GM21423 (cell line): ENCODE measurements around the gene HADHA.
A peak's percentile ranks its signal among the peaks of the same experiment; 100 is the strongest.

Source experiments
- ATAC-seq: cut with Tn5 transposase; IDR thresholded peaks from one replicate; pipeline ENCODE4 v1.9.1; 2021; ENCODE audit warnings: mild to moderate bottlenecking, moderate library complexity; ENCODE audit not compliant: unreplicated experiment

HADHA gene

GRCh38 chr2:26245810-26246209 is 1.4 kb upstream of the HADHA start:
- ATAC-seq = peak; percentile 47

- peak; percentile 14 for ATAC-seq
These were observed 850 bp upstream of the HADHA start for GRCh38 chr2:26245231-26245732.

- no peak for ATAC-seq
These were observed 743 bp downstream of the HADHA start for GRCh38 chr2:26243470-26244308.

GRCh38 chr2:26241928-26242436 is 2.5 kb downstream of the HADHA start:
- ATAC-seq = no peak

GRCh38 chr2:26238311-26238958 is 6.0 kb downstream of the HADHA start:
- ATAC-seq = no peak

- ATAC-seq = no peak
These were observed 6.6 kb downstream of the HADHA start for GRCh38 chr2:26237868-26238267.

GRCh38 chr2:26235089-26235488 is 9.3 kb downstream of the HADHA start:
- no peak for ATAC-seq

GRCh38 chr2:26230806-26231205 is 13.6 kb downstream of the HADHA start:
- ATAC-seq = no peak

GRCh38 chr2:26229595-26229994 is 14.8 kb downstream of the HADHA start:
- ATAC-seq = no peak

GRCh38 chr2:26224095-26224494 is 20.3 kb downstream of the HADHA start:
- no peak for ATAC-seq

GRCh38 chr2:26223018-26223417 is 21.4 kb downstream of the HADHA start:
- no peak for ATAC-seq

- ATAC-seq = no peak
These were observed 26.7 kb downstream of the HADHA start for GRCh38 chr2:26217720-26218119.

- ATAC-seq = no peak
These were observed 27.8 kb downstream of the HADHA start for GRCh38 chr2:26216587-26216986.

GRCh38 chr2:26215833-26216232 is 28.6 kb downstream of the HADHA start:
- no peak for ATAC-seq

GRCh38 chr2:26214759-26215158 is 29.7 kb downstream of the HADHA start:
- no peak for ATAC-seq

GRCh38 chr2:26212011-26212410 is 32.4 kb downstream of the HADHA start:
- ATAC-seq = no peak

GRCh38 chr2:26203906-26204305 is 40.5 kb downstream of the HADHA start:
- ATAC-seq = no peak

GRCh38 chr2:26202981-26203490 is 41.4 kb downstream of the HADHA start:
- no peak for ATAC-seq

- no peak for ATAC-seq
These were observed 46.9 kb downstream of the HADHA start for GRCh38 chr2:26197516-26197915.

- no peak for ATAC-seq
These were observed 47.6 kb downstream of the HADHA start for GRCh38 chr2:26196683-26197418.
